ENCODE results near the gene POPDC2. TPM values are rescaled to one million over a fixed set of nuclear protein-coding genes. Genes with fewer than 3 reads are reported as not detected.

POPDC2 gene
- total RNA-seq, 1 donor from 2014 or later: 2.1 TPM

DNA sequence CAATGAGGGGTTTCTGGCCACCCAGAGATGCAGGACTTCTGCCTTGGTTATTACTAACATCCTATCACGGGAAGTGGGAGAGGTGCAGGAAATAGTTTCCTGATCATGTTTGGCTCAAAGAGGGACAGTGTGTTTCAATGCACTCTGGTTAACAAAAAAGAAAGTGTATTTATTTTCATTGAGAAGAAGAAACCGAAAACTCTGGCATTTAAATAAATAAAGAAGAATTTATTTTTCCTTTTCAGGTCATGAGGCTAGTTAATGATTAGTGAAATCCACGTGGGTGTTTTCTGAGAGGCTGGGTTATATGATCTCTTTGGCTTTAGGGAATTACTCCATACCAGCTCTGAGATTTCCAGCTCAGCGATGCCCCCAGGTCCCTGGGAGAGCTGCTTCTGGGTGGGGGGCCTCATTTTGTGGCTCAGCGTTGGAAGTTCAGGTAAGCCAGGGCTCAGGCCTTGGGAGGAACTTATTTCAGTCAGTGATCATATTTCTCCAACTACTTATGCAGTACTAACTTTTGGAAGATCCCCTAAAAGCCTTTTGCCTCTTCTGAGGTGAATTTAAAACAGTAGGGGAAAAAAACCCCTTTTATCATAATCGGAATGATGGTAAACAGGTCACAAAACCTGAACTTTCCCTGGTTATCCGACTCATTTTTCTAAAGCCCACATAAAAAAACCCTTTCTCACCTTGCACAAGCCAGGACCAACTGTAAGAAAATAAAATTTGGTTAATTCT is 62.7 kb downstream of the POPDC2 start, which contains the start of gene PLA1A:
TSS of gene PLA1A (plus strand) at position 338 of the 741 bp plus-strand sequence. CDS start at position 367, 29 bp downstream.
- H3K27ac Mint-ChIP-seq (ENCODE audit: unreplicated experiment): no peak within 1 kb of the TSS
- H2AFZ ChIP-seq (ENCODE audit: low read depth, low read length): no peak within 1 kb of the TSS
- no peaks in the 10 kb centered on the region for H3K27me3 Mint-ChIP-seq (ENCODE audit: low read depth, unreplicated experiment)
- H3K9me3 ChIP-seq (ENCODE audit: insufficient read depth, low read depth, low read length): no peaks in the 10 kb centered on the region
- FAIRE-seq: no peak
- H3K27me3 ChIP-seq (ENCODE audit: insufficient read depth, low read length): no peaks in the 10 kb centered on the region
- no peaks in the 10 kb centered on the region for H4K20me1 ChIP-seq (ENCODE audit: insufficient read depth, low read length)
- no peak for DNase-seq (ENCODE audit: low read depth)
- H3K4me3 ChIP-seq (ENCODE audit: insufficient read depth, low read depth, low read length): no peak within 1 kb of the TSS
- no peak within 1 kb of the TSS for H3K9ac ChIP-seq (ENCODE audit: low read length)
- no peaks in the 10 kb centered on the region for H3K79me2 ChIP-seq (ENCODE audit: insufficient read depth, low read length)
- H3K4me1 Mint-ChIP-seq (ENCODE audit: low read depth, unreplicated experiment): peaks cover 47% of the 10 kb centered on the region
- H3K4me1 ChIP-seq (ENCODE audit: insufficient read depth, low read length): peaks cover 10% of the 10 kb centered on the region
- peak within 1 kb of the TSS; percentile 55 for H3K4me3 Mint-ChIP-seq (ENCODE audit: unreplicated experiment)
- no peaks in the 10 kb centered on the region for H3K9me3 Mint-ChIP-seq (ENCODE audit: unreplicated experiment)
- H3K36me3 ChIP-seq (ENCODE audit: insufficient read depth, low read length): no peaks in the 10 kb centered on the region
- H3K36me3 Mint-ChIP-seq (ENCODE audit: low read depth, unreplicated experiment): peaks cover 2% of the 10 kb centered on the region
- TF ChIP-seq, protein P1, sequence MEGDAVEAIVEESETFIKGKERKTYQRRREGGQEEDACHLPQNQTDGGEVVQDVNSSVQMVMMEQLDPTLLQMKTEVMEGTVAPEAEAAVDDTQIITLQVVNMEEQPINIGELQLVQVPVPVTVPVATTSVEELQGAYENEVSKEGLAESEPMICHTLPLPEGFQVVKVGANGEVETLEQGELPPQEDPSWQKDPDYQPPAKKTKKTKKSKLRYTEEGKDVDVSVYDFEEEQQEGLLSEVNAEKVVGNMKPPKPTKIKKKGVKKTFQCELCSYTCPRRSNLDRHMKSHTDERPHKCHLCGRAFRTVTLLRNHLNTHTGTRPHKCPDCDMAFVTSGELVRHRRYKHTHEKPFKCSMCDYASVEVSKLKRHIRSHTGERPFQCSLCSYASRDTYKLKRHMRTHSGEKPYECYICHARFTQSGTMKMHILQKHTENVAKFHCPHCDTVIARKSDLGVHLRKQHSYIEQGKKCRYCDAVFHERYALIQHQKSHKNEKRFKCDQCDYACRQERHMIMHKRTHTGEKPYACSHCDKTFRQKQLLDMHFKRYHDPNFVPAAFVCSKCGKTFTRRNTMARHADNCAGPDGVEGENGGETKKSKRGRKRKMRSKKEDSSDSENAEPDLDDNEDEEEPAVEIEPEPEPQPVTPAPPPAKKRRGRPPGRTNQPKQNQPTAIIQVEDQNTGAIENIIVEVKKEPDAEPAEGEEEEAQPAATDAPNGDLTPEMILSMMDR (IDR thresholded peaks at IDR 0.05; ENCODE audit: insufficient read depth, low read depth, low read length): no peak
- no peak within 1 kb of the TSS for H3K4me2 ChIP-seq (ENCODE audit: low read length)
- H3K27ac ChIP-seq (ENCODE audit: low read depth, low read length): no peak within 1 kb of the TSS

DNA sequence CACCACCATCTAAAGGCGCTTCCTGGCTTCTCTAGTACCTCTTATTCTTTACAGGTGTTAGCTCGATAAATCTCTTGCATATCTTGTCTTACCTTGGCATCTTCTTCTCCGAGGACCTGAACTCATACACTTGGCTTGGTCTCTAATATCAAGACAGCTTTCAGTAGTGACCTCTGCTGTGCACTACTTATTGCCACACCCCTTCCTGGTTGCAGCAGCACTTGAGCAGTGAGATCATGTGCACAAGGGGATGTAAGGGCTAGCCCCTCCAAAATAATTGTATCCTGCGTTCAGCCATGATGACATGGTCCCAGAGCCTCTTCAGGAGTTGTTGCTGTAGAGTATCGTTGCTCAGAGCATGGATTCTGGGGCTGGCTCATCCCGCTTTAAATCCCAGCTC is 64.0 kb downstream of the POPDC2 start:
- peaks cover 10% of the 10 kb centered on the region for H3K4me1 ChIP-seq (ENCODE audit: insufficient read depth, low read length)
- no peaks in the 10 kb centered on the region for H3K9me3 ChIP-seq (ENCODE audit: insufficient read depth, low read depth, low read length)
- H3K27ac ChIP-seq (ENCODE audit: low read depth, low read length): no peak overlapping the region
- H3K4me3 ChIP-seq (ENCODE audit: insufficient read depth, low read depth, low read length): no peak overlapping the region
- no peaks in the 10 kb centered on the region for H3K79me2 ChIP-seq (ENCODE audit: insufficient read depth, low read length)
- Mint-ChIP-seq H3K27me3 (ENCODE audit: low read depth, unreplicated experiment) (no peaks in the 10 kb centered on the region), H3K27ac (ENCODE audit: unreplicated experiment) (peak overlapping the region; percentile 21), H3K36me3 (ENCODE audit: low read depth, unreplicated experiment) (peaks cover 2% of the 10 kb centered on the region), H3K4me3 (ENCODE audit: unreplicated experiment) (no peak overlapping the region), H3K4me1 (ENCODE audit: low read depth, unreplicated experiment) (peaks cover 44% of the 10 kb centered on the region), H3K9me3 (ENCODE audit: unreplicated experiment) (no peaks in the 10 kb centered on the region)
- H3K27me3 ChIP-seq (ENCODE audit: insufficient read depth, low read length): no peaks in the 10 kb centered on the region
- no peak overlapping the region for H3K9ac ChIP-seq (ENCODE audit: low read length)
- H3K4me2 ChIP-seq (ENCODE audit: low read length): no peak overlapping the region
- FAIRE-seq (no peak), DNase-seq (ENCODE audit: low read depth) (no peak)
- H4K20me1 ChIP-seq (ENCODE audit: insufficient read depth, low read length): no peaks in the 10 kb centered on the region
- H3K36me3 ChIP-seq (ENCODE audit: insufficient read depth, low read length): no peaks in the 10 kb centered on the region
- TF ChIP-seq, protein P1 (IDR thresholded peaks at IDR 0.05; ENCODE audit: insufficient read depth, low read depth, low read length): no peak
- no peak for TF ChIP-seq EZH2 (IDR thresholded peaks at IDR 0.05; ENCODE audit: insufficient read depth, low read length)
- peak overlapping the region; percentile 38 for H2AFZ ChIP-seq (ENCODE audit: low read depth, low read length)

All from astrocyte (in vitro differentiated cells and primary cell).